Panc1 (cell line): ENCODE data around the gene VAMP5. TPM values are rescaled to one million over a fixed set of nuclear protein-coding genes. Genes with fewer than 3 reads are reported as not detected.

Experiments used
- ATAC-seq: fragments of 200-7000 bp; cut with Tn5 transposase; 2 replicates; pipeline ENCODE4 v1.9.1; 2020; ENCODE audit warnings: mild to moderate bottlenecking, moderate library complexity
- BruUV-seq: library from RNA; stranded (reverse); fragments of 400-500 nt; replicated peaks from 2 replicates; lab custom pipeline; 2021; lab: Mats Ljungman, UMichigan
- CTCF ChIA-PET: fragments of 300-600 bp; sonication (Branson Sonifier 250); formaldehyde crosslinking; loops from one replicate; lab custom pipeline; 2022; ENCODE audit warnings: antibody characterized with exemption; lab: Charles Lee
- POLR2A ChIA-PET: fragments of 300-600 bp; sonication (Branson Sonifier 250); formaldehyde crosslinking; loops from one replicate; lab custom pipeline; 2022; ENCODE audit warnings: antibody characterized with exemption; lab: Charles Lee
- DNase-seq: peaks from one replicate; pipeline ENCODE4 v3.0.0-alpha.2; 2010; ENCODE audit warnings: low read depth, low spot score
- H3K27ac ChIP-seq: 2 replicates; pipeline ENCODE4 v1.5.1; 2011; ENCODE audit warnings: mild to moderate bottlenecking, low read length, inconsistent platforms
- H3K27me3 ChIP-seq: fragments of 200-500 bp; sonication (Bioruptor generic); 2 replicates; pipeline ENCODE4 v1.6.0; 2014; ENCODE audit warnings: low read length, inconsistent platforms; ENCODE audit not compliant: control insufficient read depth, insufficient read depth
- H3K36me3 ChIP-seq: fragments of 200-500 bp; sonication (Bioruptor generic); 2 replicates; pipeline ENCODE4 v1.5.1; 2014; ENCODE audit warnings: inconsistent platforms, mild to moderate bottlenecking, low read length, moderate library complexity; ENCODE audit not compliant: control insufficient read depth, insufficient read depth
- H3K4me1 ChIP-seq: 2 replicates; pipeline ENCODE4 v1.5.1; 2011; ENCODE audit warnings: inconsistent platforms, mild to moderate bottlenecking, low read length, moderate library complexity; ENCODE audit not compliant: control insufficient read depth, insufficient read depth
- H3K4me3 ChIP-seq, 2 experiments: 2 replicates each; pipeline ENCODE4 v1.5.1; 2011 to 2012; ENCODE audit warnings: low read depth in 2 of 2, low read length in 2 of 2, mild to moderate bottlenecking in 2 of 2, inconsistent platforms in 1 of 2, moderate library complexity in 1 of 2
- H3K9me3 ChIP-seq: fragments of 200-500 bp; sonication (Bioruptor generic); 2 replicates; pipeline ENCODE4 v1.5.1; 2014; ENCODE audit warnings: low read depth, mild to moderate bottlenecking, inconsistent platforms, low read length, moderate library complexity; ENCODE audit not compliant: control insufficient read depth, insufficient read depth
- CTCF ChIP-seq: fragments of 450-650 bp; IDR thresholded peaks from 2 replicates; pipeline ENCODE4 v1.5.1; 2017; ENCODE audit warnings: mild to moderate bottlenecking
- POLR2AphosphoS5 ChIP-seq: IDR thresholded peaks from 2 replicates; pipeline ENCODE4 v1.6.1; 2012; ENCODE audit warnings: mild to moderate bottlenecking, low read depth, low read length, moderate library complexity
- REST ChIP-seq, 2 experiments: IDR thresholded peaks; 2 replicates each; pipeline ENCODE4 v1.6.1; 2011 to 2012; ENCODE audit warnings: low read depth in 2 of 2, control low read depth in 1 of 2, low read length in 1 of 2, mild to moderate bottlenecking in 1 of 2, moderate library complexity in 1 of 2; ENCODE audit not compliant: insufficient read depth in 1 of 2
- SIN3A ChIP-seq: IDR thresholded peaks from 2 replicates; pipeline ENCODE4 v1.6.1; 2012; ENCODE audit warnings: low read depth, mild to moderate bottlenecking, low read length, moderate library complexity, borderline replicate concordance; ENCODE audit not compliant: insufficient read depth
- TCF7L2 ChIP-seq: IDR thresholded peaks from 2 replicates; pipeline ENCODE4 v1.6.1; 2011; ENCODE audit warnings: mild to moderate bottlenecking, low read depth, low read length, inconsistent platforms
- in situ Hi-C: cut with HindIII; loops from 2 replicates; pipeline ENCODE4 v1.10.0; 2016; ENCODE audit warnings: low sequenced_read_pairs, low pct_unique_long_range_greater_than_20kb
- intact Hi-C: fragments of 100-400 bp; cut with micrococcal nuclease; formaldehyde crosslinking; loops from one replicate; pipeline ENCODE4 v1.10.0; 2022; ENCODE audit not compliant: unreplicated experiment
- total RNA-seq: library from RNA; stranded (reverse); gene quantifications from one replicate; pipeline ENCODE4 v1.2.1, GENCODE V29; 2021; ENCODE audit not compliant: unreplicated experiment

VAMP5 gene
- total RNA-seq, 1 experiment from 2014 or later: 21.3 TPM

DNA sequence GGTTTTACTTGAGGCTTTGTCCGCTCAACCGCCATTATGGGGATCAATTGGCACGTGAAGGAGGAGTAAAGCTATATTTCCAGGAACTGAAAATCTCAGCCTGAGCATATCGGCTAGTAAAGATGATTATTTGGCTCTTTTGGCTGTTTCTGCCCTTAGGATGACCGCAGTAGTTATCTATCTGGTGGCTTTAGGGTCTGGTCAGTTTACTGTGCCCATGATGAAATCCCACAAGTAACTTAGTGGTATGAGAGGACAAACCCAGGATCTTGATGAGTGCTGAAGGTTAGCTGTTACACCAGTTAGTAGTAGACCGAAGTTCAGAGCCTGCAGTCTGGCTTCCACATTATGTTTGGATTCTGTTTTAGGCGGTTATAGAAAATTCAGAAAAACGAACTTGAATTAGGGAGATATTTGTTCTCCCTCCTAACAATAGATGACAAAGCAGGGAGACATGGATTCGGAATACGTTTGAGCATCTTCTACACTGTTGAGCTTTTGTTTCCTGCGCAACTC lies 44.0 kb upstream of the VAMP5 start:
- ATAC-seq (no peak), DNase-seq (no peak)
- no peaks in the 10 kb centered on the region for H3K27me3 ChIP-seq
- in situ Hi-C loops (loop anchor here (25.0 kb wide), 1 partner anchor 128 kb away; the partner anchor contains the start of genes CAPG and SH2D6), intact Hi-C loops (no loop called here)
- TF ChIP-seq POLR2AphosphoS5 (peak; percentile 69), SIN3A (no peak), CTCF (no peak)
- no peaks in the 10 kb centered on the region for H3K9me3 ChIP-seq
- H3K36me3 ChIP-seq: peaks cover 37% of the 10 kb centered on the region
- POLR2A ChIA-PET: interaction anchor here (0.9 to 3.0 kb wide), 5 partner anchors 16 to 111 kb away, joined by 3 to 16 read pairs (median 8); no protein-coding TSS in a partner anchor
- BruUV-seq: no TSS peak
- peak overlapping the region; percentile 99 to 100 for H3K4me3 ChIP-seq
- H3K27ac ChIP-seq: peak overlapping the region; percentile 100
- peaks cover 53% of the 10 kb centered on the region for H3K4me1 ChIP-seq
- CTCF ChIA-PET: interaction anchor here (0.6 to 2.3 kb wide), 3 partner anchors 90 to 121 kb away, joined by 3 to 11 read pairs (median 4); no protein-coding TSS in a partner anchor

GRCh38 chr2:85541262-85541661 lies 43.0 kb upstream of the VAMP5 start:
- intact Hi-C loops: no loop called here
- peaks cover 56% of the 10 kb centered on the region for H3K4me1 ChIP-seq
- no TSS peak for BruUV-seq
- H3K27me3 ChIP-seq: no peaks in the 10 kb centered on the region
- no peak for TF ChIP-seq CTCF
- peak; percentile 65; the same call in 1 of the 2 replicates for TF ChIP-seq POLR2AphosphoS5
- peak overlapping the region; percentile 99 to 100 for H3K4me3 ChIP-seq
- H3K27ac ChIP-seq: peak overlapping the region; percentile 100
- ChIA-PET POLR2A (interaction anchor here (0.7 kb wide), 1 partner anchor 111 kb away, joined by 4 read pairs; no protein-coding TSS in a partner anchor), CTCF (interaction anchor here (0.9 kb wide), 1 partner anchor 69 kb away, joined by 3 read pairs; no protein-coding TSS in a partner anchor)
- ATAC-seq: no peak
- H3K9me3 ChIP-seq: no peaks in the 10 kb centered on the region
- in situ Hi-C loops: loop anchor here (25.0 kb wide), 1 partner anchor 129 kb away; the partner anchor contains the start of genes CAPG and SH2D6
- H3K36me3 ChIP-seq: peaks cover 41% of the 10 kb centered on the region
- no peak for DNase-seq

DNA sequence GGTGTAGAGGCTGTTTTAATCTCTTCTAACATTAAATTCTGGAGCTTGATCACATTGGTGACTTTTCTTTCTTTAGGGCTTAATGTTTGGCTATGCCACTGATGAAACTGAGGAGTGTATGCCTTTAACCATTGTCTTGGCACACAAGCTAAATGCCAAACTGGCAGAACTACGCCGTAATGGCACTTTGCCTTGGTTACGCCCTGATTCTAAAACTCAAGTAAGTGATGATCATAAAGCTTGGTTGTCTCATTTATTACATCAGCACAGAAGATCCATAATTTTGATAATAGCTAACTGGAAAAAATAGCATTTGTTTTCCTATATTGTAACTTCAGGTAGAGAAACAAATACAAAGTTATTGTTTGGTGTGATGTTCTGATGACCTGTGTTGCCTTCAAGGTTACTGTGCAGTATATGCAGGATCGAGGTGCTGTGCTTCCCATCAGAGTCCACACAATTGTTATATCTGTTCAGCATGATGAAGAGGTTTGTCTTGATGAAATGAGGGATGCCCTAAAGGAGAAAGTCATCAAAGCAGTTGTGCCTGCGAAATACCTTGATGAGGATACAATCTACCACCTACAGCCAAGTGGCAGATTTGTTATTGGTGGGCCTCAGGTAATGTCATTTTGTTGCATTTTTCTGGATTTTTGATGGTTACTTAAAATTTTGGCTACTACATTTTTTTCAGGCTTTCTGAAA lies 42.3 kb upstream of the VAMP5 start:
- in situ Hi-C loops: loop anchor here (25.0 kb wide), 1 partner anchor 130 kb away; the partner anchor contains the start of genes CAPG and SH2D6
- no peaks in the 10 kb centered on the region for H3K9me3 ChIP-seq
- H3K36me3 ChIP-seq: peaks cover 41% of the 10 kb centered on the region
- CTCF ChIA-PET: interaction anchor here (0.9 kb wide), 1 partner anchor 70 kb away, joined by 3 read pairs; no protein-coding TSS in a partner anchor
- ATAC-seq (no peak), DNase-seq (no peak)
- intact Hi-C loops: no loop called here
- BruUV-seq: TSS peak; percentile 45
- peak overlapping the region; percentile 100 for H3K27ac ChIP-seq
- POLR2A ChIA-PET: interaction anchor here (0.6 to 1.3 kb wide), 4 partner anchors 13 to 112 kb away, joined by 3 to 5 read pairs (median 4); no protein-coding TSS in a partner anchor
- TF ChIP-seq TCF7L2 (no peak), CTCF (no peak), REST (IDR thresholded peaks at IDR 0.05; ENCODE audit: insufficient read depth in 1 of 2, low read depth in 2 of 2, low read length in 1 of 2) (no peak), POLR2AphosphoS5 (peak; percentile 15; the same call in 1 of the 2 replicates), SIN3A (0 out of 2 replicates have a peak, but pooled peaks have one; percentile 16)
- peak overlapping the region; percentile 99 to 100 for H3K4me3 ChIP-seq
- no peaks in the 10 kb centered on the region for H3K27me3 ChIP-seq
- peaks cover 56% of the 10 kb centered on the region for H3K4me1 ChIP-seq
